GM18508 (cell line): ENCODE data around the gene PIK3CA.
"Not testable (repeated sequence)": the region's sequence is repeated elsewhere in the genome, so short reads cannot be mapped to it uniquely, and the experiment has no call there.

Experiments
- ATAC-seq: cut with Tn5 transposase; IDR thresholded peaks from one replicate; pipeline ENCODE4 v1.9.1; 2021; ENCODE audit warnings: moderate number of reproducible peaks; ENCODE audit not compliant: insufficient read depth, unreplicated experiment

Gene PIK3CA

GRCh38 chr3:179147873-179148615, at the start of gene PIK3CA:
PIK3CA (plus strand) TSS chr3:179148357; CDS start chr3:179198826, 50,469 bp downstream.
- ATAC-seq, result peak; percentile 62

DNA sequence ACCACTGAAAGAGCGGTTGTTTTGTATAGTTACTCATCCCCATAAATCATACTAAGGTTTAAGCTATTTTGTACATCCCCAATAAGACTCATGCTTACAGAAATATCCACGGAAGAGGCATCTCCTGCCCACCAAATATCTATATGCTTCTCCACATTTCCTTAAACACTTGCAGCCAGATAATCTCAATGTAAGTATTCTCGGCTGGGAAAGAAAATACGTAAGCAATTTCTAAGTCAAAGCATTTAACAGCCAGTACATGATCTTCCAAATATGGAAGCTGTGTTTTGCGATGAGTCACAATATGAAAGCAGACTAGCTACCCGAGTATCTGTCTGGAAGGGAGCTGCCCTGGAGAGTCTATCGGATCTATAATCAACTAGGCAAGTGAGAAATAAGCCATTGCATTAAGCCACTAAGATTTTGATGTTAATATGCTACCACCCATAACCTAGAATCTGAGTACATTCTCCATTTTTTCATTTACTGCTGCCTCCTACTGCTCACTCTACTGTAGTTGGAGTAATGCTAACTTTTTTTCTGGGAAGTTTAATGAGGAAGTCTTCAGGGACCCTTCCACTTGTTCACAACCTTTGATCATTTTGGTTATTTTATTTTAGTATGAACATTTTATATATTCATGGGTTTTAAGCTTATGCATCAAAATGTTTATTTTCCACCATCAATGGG, 49.6 kb upstream of the PIK3CA start:
- no peak for ATAC-seq

- no peak for ATAC-seq
These were observed 47.5 kb upstream of the PIK3CA start for GRCh38 chr3:179100652-179101051.

GRCh38 chr3:179105881-179106280, 42.3 kb upstream of the PIK3CA start:
- no peak for ATAC-seq

DNA sequence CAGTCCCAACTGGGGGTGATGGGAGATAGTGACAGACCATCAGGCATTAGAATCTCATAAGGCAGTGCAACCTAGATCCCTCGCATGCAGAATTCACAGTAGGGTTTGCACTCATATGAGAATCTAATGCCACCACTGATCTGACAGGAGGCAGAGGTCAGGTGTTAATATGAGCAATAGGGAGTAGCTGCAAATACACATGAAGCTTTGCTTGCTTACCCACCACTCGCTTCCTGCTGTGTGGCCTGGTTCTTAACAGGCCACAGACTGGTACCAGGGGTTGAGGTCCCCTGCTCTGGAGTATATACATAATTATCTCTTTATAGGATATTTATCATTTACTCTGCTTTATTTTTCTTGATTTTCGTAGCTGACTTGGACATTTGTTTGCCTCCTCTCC, 40.5 kb upstream of the PIK3CA start:
- ATAC-seq, result no peak

- no peak for ATAC-seq
These were observed 40.1 kb upstream of the PIK3CA start for GRCh38 chr3:179108086-179108485.

GRCh38 chr3:179113903-179114302, 34.3 kb upstream of the PIK3CA start:
- ATAC-seq, result no peak

DNA sequence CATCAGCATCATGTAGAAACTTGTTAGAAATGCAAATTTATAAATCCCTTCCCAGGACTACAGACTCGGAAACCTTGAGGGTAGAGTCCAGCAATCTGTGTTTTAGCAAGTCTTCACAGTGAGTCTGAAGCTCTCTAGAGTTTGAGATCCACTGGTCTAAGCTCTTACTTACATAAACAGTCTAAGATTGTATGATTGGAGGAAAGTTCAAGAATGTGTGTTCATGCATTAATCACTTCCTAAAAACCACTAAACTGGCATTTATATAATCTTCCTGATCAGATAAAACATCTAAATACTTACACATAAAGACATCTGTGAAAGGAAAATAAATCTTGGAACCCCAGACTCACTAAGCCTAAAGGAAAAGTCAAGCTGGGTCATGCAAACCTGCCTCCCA, 32.7 kb upstream of the PIK3CA start:
- not testable (repeated sequence) for ATAC-seq

- ATAC-seq, result no peak
These were observed 31.3 kb upstream of the PIK3CA start for GRCh38 chr3:179116816-179117215.

DNA sequence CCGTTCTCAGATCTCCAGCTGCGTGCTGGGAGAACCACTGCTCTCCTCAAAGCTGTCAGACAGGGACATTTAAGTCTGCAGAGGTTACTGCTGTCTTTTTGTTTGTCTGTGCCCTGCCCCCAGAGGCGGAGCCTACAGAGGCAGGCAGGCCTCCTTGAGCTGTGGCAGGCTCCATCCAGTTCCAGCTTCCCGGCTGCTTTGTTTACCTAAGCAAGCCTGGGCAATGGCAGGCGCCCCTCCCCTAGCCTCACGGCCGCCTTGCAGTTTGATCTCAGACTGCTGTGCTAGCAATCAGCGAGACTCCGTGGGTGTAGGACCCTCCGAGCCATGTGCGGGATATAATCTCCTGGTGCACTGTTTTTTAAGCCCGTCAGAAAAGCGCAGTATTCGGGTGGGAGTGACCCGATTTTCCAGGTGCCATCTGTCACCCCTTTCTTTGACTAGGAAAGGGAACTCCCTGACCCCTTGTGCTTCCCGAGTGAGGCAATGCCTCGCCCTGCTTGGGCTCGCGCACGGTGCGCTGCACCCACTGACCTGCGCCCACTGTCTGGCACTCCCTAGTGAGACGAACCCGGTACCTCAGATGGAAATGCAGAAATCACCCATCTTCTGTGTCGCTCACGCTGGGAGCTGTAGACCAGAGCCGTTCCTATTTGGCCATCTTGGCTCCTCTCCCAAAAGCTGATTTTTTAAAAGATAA, 15.8 kb upstream of the PIK3CA start:
- not testable (repeated sequence) for ATAC-seq

GRCh38 chr3:179133575-179133974, 14.6 kb upstream of the PIK3CA start:
- ATAC-seq, result no peak

GRCh38 chr3:179136195-179136594, 12.0 kb upstream of the PIK3CA start:
- ATAC-seq, result no peak

DNA sequence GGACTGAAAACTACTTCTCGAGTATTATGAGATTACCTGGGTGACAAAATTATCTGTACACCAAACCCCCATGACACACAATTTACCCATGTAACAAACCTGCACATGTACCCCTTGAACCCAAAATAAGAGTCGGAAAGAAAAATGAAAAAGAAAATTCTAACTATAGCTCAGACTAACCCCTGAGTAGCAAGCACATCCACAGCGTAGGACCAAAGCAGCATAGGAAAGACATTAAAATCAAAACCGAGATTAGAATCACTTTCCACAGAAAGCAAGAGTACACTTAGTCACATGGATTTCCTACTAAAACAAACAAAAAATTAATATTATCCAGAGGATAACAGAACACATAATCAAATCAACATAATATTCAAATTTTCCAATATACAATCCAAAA, 6.3 kb upstream of the PIK3CA start:
- ATAC-seq, result no peak

DNA sequence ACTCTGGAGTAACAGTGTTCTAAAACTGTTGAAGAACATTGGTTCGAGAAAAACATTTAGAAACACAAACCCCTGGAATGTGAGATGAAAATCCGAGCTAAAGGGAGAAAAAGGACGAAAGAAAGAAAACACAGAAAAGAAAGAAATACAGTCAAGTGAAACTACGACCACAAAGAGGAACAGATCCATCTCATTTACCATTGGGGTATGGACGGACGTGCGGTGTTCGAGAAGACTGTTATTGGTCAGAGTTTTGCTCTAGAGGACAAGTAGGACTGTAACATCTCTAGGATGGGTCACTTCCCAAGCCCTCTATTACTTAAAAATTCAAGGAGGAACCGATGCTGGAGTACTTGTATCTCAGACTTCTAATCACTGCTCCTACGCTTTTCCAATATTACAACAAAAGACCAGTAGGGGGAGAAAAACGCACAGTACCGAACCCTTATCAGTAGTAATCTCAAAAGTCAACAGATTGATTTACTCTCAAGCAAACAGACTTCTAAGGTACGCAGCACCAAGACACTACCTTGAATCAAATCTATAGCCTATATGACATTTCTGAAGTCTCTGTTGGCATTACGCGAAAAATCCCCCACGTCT, 1.1 kb upstream of the PIK3CA start:
- ATAC-seq, result peak; percentile 27

GRCh38 chr3:179147514-179147872, 664 bp upstream of the PIK3CA start:
- ATAC-seq, result peak; percentile 27

GRCh38 chr3:179148616-179149405, 654 bp downstream of the PIK3CA start:
- no peak for ATAC-seq

GRCh38 chr3:179149406-179149867, 1.3 kb downstream of the PIK3CA start:
- peak; percentile 26 for ATAC-seq

DNA sequence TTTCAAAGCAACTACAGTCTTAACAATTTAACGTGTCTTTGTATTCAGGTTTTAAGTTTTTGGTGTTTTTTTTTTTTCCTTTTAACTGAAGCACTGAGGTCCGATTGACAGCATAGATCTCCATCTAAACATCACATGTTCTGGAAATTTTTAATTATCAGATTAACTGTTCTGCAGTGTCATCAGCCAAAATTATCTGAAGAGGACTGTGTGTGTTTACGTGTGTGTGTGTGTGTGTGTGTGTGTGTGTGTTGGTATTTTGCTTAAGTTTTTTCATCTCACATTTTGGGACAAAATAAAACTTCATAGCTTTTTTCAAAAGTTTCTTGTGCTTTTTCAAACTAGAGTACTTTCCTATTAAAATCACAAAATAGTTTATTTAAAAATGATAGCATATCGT, 1.8 kb downstream of the PIK3CA start:
- ATAC-seq, result no peak

GRCh38 chr3:179150610-179151009, 2.5 kb downstream of the PIK3CA start:
- no peak for ATAC-seq

DNA sequence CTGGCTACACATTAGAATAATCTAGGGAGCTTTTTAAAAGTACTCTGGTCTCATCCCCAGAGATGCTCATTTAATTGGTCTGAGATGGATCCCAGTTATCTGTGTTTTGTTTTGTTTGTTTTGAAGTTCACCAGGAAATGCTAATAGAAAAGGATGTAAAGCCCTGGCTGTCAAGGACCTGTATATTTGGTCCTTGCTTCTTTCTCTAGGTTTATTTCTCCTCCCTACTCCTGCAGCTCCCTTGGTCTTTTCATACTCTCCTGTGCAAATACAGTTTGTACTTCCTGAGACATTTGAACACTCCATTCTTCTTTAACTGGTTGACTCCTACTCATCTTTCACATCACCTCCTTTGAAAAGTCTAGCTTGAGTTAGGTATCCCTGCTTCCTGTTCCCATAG, 3.3 kb downstream of the PIK3CA start:
- ATAC-seq, result no peak
